ENCODE data around the gene KCNT2.

Gene KCNT2

GRCh38 chr1:196387766-196388165 lies 220.5 kb downstream of the KCNT2 start:
- DNase-seq: no peak

GRCh38 chr1:196385109-196385508 lies 223.1 kb downstream of the KCNT2 start:
- DNase-seq: no peak

DNA sequence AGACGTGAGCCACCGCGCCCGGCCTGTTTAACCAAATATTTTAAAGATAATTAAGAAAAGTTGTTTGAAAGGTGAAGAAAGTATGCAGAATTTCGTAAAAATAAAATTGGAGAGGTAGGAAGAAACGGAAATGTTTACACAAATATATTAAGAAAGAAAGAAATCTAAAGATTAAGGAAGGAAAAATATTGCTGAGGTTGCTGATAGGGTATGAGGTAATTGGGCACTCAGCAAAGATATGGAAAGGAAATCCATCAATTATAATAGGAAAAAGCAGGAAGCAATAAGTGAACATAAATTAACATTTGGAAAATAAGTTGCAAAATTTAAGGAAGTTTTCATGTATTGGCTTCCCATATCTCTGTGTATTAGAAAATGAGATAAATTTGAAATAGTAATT lies 225.9 kb downstream of the KCNT2 start:
- no peak for DNase-seq

GRCh38 chr1:196381544-196381943 lies 226.7 kb downstream of the KCNT2 start:
- no peak for DNase-seq

DNA sequence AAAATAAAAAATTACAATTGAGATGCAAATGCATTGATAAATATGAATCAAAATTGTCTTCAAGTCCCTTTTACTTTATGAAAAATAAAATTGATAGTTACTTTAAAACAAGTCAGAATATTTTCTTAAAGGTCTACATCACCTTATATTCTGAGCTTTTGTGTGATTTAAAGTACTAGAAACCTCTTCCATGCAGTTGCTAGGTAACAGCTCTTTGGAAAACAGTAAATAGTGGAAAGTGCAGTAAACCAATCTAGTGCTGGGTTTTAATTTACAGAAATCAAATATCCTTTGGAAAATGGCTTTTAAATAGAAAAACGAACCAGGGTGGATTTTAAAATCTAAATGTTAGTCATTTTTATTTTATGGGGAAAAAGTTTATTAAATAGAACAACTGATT lies 227.9 kb downstream of the KCNT2 start:
- DNase-seq: no peak

- DNase-seq: no peak
These were observed 230.4 kb downstream of the KCNT2 start for GRCh38 chr1:196377811-196378210.

DNA sequence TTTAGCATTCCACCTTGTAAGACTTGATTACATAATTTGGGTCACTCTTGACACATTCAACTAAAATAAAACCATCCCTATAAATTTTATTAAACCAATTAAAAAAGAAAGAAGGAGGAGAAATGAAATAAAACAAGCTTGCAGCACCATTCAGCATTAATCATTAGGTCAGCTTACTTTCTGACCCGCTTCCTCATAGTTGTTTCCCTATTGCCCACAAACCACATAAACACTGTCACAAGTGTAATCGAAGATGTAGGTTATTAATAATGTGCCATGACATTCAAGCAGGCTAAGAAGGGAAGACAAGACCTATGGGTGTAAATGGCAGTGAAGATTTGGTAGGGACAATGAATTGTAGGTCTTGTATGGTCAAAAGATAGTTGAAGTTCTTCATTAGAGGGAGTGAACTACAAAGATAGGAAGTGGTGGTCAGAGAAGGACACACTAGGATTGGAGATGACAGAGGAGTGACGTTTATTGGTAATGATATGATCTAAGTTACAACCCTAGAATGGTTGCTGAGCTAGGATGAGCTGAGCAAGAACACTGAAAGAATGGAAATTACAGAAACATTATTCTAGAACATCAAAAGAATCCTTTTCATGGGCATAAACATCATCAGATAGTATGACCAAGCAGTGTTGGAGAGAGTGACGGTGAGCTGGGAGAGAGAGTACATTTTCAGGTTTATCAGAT lies 231.5 kb downstream of the KCNT2 start:
- DNase-seq: no peak

- no peak for DNase-seq
These were observed 234.4 kb downstream of the KCNT2 start for GRCh38 chr1:196373798-196374197.

DNA sequence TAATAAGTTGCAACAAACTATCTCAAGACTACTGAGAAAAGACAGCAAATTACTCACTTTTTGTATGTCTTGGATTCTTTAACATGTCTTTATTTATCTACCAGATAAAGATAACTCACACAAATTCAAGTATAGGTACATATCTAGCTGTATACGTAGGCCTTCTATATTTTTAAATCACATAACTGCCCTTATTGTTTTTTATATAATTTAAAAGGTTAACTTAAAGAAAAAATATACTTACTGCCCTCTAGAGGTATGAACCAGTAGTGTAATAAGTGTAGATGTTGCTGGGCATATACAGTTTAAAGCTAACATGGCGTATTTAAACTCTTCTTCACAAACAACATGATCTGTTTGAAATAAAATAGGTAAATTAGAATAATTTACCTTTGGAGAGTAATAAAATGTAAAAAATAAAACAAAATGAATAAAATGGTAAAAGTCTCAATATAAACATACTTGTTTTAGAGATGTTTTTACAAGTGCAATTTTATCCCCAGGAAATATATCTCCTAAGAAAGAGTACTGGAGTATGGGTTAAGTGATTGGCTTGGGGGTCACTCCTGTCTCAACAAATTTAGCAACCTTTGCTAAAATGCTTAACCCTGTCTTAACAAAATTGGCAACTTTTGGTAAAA lies 235.2 kb downstream of the KCNT2 start:
- DNase-seq: no peak

- DNase-seq: no peak
These were observed 240.4 kb downstream of the KCNT2 start for GRCh38 chr1:196367838-196368237.

DNA sequence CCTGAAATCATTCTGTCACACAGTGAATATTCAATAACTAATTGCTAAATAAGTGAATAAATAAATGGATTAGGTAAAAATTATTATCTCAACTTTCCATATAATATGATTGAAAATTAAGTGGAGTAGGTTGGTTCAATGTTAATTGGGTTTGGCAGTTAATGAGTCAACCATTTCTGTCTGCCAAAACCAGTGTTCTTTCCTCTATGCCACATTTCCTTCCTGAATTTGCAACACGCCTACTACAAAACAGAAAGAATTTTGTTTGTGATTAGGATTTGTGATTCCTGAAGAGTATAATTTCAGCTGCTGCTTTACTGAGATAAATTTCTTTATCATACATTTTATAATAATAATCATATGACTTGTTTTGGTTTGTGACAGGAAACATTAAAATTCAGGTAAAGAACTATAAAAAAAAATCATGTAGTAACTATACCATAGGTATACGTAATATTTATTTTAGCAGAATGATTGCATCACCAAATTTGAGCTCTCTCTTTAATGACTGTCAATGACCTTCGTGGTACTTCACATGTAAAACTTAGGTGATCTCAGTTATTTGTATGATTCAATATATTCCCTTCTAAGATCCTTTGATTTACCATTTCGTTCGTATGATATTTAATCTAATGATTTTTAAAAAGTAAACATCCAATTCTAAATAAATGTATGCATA lies 241.3 kb downstream of the KCNT2 start:
- no peak for DNase-seq

- DNase-seq: no peak
These were observed 247.0 kb downstream of the KCNT2 start for GRCh38 chr1:196361112-196361714.

DNA sequence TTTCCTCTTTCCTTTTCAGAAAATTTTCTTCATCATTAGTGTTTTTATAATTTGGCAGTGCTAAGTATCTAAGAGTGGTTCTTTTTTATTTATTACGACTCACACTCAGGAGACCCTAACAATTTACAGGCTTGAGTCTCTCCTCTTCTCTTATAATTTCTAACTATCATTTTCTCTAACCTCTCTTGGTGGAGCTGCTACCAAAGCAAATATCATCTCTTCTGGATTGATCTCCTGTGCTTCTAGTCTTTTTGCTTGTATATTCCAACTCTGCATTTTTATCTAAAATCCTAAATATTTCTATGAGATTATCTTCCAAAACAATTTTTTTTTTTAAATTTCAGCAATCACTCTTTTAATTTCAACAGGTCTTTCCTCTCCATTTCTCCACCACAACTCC lies 250.3 kb downstream of the KCNT2 start:
- DNase-seq: no peak

- DNase-seq: no peak
These were observed 252.9 kb downstream of the KCNT2 start for GRCh38 chr1:196355206-196355786.

DNA sequence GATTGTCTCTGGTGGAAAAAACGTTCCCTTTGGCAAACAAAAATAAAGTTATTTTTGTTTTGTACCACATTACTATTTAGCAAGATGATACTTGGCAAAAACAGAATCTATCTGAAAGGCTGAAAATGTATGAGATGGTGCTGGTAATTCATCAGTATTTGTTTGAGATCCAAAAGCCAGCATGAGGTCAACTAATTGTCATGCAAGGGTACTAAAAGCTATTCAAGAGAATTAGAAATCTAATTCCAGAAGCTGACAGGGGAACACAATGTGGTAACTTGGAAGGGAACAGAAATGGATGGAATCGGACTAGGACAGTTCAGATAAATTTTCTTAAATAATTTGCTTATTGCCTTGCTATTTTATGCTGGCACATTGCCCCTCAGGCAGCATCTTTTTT lies 263.8 kb downstream of the KCNT2 start:
- DNase-seq: no peak

DNA sequence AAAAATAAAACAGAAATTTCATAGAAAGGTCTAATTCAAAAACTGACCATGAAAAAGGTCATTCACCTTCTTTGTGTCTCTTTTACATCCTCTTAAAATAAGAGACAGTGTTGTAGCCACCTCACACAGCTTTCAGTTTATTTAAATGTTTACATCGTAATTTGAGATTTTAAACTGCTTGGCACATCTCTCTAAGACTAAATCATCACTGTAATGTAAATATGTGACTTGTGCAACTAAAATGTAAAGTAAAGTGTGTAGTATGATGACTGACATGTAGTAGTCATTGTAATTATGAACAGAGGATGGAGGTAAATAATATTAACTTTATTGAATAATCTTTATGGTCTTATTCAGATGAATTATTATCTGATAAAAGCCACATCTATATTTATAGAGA lies 283.9 kb downstream of the KCNT2 start:
- DNase-seq: no peak

GRCh38 chr1:196323869-196324268 lies 284.4 kb downstream of the KCNT2 start:
- no peak for DNase-seq

GRCh38 chr1:196319301-196319700 lies 288.9 kb downstream of the KCNT2 start:
- no peak for DNase-seq

DNA sequence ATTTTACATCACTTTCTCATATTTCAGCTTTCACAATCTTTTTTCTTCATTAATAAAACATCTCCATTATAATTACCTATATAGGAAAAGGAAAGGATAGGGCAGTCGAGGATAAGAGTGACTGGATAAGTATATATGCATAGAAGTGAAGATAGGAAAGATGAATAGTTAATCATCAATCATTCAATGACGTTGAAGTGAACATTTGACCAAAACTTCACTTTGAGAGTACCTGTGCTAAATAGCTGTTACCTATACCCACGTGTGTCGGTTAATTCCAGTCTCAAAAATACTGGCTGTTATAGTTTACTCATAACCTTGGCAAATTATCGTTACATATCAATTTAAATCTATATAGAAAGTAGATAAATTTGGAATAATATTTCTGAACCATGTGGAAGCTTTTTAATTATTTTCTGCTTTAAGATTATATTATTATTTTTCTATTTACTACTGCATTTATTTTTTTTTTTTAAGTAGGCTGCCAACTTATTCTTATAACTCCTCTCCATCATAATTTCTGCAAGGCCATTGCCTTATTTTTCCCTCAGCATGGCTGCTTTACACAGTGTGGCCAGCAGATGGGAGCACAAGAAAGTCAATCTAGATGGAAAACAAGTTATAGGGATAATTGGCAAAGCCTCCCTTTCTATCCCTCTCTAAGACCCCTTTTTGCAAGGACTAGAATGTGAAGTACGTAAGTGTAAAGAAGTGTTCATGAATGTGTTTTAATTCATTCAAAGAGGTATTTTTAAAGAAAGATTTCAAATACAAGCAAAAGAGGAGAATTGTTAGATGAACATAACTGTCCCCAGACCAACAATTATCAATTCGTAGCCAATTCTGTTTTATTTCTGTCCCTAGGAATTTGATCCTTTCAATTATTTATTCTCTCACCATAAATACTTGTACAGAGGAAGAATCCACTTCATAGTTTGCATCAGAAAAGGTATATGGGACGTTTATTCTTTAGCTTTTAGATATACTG lies 290.4 kb downstream of the KCNT2 start:
- no peak for DNase-seq

- no peak for DNase-seq
These were observed 295.5 kb downstream of the KCNT2 start for GRCh38 chr1:196312739-196313138.

- DNase-seq: no peak
These were observed 298.9 kb downstream of the KCNT2 start for GRCh38 chr1:196309386-196309785.

DNA sequence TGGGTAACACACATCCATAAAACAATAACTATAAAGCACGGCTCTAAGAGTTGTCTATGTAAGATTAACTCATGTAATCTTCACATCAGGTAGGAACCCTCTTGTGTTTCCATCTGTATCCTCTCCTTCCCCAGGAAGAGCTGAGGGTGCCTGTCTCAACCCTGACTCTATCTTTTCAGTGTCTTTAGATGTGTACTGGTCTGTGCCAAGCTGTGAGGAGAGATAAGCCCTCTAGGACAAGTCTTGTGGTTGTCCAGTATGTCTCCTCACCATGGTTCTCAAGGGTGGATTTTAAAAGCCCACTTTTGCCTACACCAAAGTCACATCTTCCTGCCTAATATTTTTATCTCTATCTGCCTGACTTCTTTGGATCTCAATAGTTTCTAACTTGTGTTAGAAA lies 300.1 kb downstream of the KCNT2 start:
- DNase-seq: no peak
